NCI-H1436 (cell line): ENCODE measurements around the gene NEK1.

Experiments used
- DNase-seq: peaks from one replicate; lab custom pipeline; 2025; lab: John Stamatoyannopoulos, UW

Gene NEK1

DNA sequence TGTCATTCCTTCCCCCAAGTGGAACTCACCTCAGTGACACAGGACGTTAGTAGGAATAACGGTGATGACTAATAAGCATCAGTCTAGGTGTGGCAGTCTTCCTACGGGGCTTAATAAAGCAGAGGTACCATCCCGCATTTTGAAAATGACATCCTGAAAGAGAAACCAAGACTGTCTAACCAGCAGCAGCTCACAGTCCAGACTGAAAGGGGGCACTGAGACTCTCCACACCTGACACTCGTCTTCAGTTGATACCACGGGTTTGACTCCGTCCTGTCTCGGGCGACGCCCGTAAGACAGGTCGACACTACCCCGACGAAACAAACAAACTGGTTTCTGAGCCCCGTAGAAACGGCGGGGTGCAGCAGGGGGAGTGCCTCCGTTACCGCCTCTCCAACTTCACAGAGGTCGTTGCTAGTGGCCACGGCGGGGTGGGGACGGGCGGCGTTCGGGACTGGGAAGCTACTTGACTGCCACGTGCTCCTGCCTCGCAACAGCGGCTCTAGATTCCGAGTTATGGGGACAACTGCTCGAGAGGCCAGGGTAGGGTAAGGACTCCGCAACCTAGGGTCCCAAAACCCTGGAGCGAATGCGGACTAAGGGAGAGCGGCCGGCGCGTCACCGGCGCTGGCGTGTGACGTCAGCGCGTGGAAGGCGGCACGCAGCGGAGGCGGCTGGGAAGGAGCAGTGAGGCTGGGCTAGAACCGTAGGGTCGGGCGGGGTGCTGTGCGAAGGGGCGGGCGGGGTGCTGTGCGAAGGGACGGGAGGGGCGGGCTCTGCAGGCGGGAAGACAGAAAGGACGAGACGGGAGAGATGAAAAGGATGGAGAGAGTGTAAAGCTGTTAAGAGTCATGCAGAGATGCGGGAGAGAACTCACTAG is at the start of gene NEK1:
Gene NEK1, minus strand, starts transcription at position 593 of the 880 bp plus-strand sequence. CDS start 9,953 bp downstream, outside the sequence.
- DNase-seq = peak; percentile 88

- no peak for DNase-seq
These were observed 49.4 kb upstream of the NEK1 start for GRCh38 chr4:169661761-169662160.

- no peak for DNase-seq
These were observed 48.5 kb upstream of the NEK1 start for GRCh38 chr4:169660929-169661328.

DNA sequence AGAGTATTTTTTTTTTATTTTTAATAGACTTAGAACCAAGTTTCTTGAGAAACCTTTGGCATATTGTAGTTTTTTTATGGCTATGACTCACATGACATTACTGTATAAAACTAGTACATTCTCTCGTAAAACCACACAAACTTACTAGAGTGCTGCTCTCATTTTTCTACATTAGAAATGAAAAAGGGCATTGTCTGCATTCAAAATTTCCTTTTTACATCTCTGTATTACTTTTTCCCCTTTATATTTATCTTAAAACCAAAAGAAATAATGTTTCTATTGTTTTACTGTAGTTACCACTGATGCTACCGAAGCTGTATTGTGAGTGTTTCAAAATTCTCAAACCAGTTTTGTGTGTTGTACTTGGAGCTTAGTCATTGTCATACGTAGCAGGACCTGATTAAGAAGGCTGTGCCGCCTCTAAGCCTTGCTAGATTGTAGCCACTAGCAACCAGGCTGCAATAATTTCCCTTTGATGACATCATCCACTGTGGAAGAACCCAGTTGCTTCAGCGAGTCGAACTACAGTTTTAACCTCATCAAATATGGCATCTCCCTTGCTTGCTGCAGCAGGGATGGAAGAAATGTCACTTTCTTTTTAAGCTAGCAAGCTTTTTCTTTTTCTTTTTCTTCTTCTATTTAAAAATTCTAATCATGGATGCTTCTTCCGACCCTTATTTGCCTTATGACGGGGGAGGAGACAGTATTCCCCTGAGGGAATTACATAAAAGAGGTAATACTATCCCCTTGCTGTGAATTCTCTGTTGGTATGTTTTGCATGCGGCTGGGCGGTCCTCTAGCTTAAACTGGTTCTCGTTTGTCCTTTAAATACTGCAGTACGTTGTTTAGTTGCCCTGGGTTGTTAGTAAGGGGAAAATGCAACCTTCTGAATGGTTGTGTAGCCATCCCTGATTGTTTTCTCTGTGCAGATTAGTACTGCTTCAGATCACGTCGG is 47.6 kb upstream of the NEK1 start:
- peak; percentile 93 for DNase-seq

- DNase-seq = no peak
These were observed 46.8 kb upstream of the NEK1 start for GRCh38 chr4:169658975-169659715.

- DNase-seq = no peak
These were observed 45.8 kb upstream of the NEK1 start for GRCh38 chr4:169658196-169658595.

DNA sequence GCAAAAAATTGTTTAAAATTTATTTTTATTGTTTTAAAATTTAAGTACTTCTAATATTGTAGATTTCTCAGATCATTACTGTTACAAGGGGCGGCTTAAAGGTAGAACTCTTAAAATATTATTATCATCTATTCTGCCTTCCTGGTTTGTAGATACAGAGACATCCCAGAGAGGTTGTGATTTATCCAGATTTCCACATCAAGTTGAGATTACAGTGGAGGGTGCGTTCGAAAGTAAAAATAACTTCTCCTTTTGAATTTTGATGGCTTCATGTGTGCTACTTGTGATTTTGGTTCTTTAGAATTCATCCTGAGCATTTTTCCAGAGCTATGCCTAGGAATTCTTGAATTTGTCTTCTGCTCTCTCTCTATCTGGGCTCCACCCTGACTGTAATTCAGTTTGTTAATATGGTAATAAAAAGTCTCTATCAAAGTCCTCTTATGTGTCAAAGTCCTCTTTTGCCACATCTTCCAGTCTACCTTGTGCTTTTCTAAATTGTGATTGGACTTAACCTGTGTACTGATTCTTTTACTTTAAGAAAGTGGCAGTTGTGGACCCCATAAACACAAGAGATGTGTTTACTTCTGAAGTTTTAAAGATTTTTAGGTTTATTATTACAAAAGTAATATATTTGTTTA is 45.2 kb upstream of the NEK1 start:
- DNase-seq = no peak

DNA sequence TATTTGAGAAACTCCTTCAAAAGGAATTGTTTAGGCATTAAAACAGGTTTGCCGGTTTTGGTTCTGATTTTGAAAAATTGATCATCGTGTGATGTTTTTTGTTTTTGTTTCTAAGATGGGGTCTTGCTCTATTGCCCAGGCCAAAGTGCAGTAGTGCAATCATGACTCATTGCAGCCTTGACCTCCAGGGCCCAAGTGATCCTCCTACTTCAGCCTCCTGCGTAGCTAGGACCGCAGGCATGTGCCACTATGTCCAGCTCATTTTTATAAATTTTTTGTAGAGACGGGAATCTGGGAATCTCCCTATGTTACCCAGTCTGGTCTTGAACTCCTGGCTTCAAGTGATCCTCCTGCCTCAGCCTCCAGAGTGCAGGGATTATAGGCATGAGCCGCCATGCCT is 43.0 kb upstream of the NEK1 start:
- no peak for DNase-seq

DNA sequence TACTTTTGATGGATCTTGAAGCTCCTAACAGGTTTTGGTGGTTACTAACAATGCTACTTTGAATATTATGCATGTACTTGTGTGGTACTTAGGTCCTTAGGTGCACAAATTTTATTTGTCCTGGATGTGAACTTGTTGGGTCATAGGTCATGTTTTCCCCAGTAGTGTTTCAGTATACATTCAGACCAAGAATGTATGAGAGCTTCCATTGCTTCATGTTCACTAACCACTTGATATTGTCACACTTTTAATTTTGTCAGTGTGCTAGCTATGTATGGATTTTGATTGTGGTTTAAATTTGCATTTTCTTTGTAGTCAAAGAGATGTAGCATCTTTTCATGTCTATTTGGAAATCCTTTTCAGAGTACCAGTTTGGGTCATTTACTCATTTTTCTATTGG is 40.2 kb upstream of the NEK1 start:
- DNase-seq = no peak

DNA sequence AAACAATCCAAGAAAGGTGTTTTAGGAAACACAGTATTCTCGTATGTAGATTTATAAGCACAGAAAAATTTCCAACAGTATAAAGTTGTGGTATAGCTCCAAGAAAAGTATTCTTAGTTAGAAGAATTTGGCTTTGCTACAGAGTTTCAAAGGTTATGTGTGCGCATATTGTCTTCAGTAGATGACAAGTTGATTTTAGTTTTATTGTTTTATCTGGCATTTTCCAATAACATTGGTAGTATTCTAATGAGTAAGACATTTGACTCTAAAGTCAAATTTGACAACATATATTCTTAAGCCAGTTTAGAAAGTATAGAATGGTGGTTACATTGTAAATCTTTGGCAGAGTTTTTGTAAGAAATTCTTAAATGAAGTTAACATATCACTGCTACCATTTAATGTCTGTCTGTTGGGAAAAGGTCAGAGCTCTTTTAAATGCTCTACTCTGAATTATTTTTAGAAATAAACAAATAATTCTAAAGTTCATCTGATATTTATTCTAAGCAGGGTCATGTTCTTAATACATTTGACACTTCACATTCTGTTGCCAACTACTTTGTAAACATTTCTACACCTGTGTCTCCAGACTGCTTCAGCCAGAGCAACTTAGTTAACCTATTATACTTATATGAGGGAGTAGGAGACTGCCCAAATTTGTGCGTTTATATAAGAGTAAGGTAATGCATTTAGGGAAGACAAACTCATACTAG is 38.0 kb upstream of the NEK1 start:
- no peak for DNase-seq

DNA sequence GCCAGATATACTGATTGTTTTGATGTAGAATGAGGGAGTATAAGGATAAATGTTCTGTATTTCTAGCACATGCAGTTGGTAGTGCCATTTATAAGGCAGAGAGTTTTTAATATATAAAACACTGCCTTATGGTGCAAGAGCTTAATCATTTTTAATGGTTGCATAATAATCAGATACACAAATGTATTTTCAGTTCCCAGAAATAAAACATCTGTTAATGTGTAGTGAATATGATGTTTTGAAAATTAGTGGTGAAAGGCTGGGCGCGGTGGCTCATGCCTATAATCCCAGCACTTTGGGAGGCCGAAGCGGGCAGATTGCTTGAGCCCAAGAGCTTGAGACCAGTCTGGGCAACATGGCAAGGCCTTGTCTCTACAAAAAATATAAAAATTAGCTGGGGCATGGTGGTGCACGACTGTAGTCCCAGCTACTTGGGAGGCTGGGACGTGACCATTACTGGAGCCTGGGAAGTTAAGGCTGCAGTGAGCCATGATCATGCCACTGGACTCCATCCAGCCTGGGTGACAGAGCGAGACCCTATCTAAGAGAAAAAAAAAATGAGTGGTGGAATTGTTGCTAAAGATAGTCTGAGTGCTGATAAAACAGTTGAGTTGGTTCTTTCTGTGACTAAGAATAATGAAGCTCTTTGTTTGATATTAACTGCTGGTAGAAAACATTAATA is 37.3 kb upstream of the NEK1 start:
- DNase-seq = no peak

- DNase-seq = no peak
These were observed 33.2 kb upstream of the NEK1 start for GRCh38 chr4:169645627-169646026.

GRCh38 chr4:169644802-169645201 is 32.4 kb upstream of the NEK1 start:
- DNase-seq = no peak

DNA sequence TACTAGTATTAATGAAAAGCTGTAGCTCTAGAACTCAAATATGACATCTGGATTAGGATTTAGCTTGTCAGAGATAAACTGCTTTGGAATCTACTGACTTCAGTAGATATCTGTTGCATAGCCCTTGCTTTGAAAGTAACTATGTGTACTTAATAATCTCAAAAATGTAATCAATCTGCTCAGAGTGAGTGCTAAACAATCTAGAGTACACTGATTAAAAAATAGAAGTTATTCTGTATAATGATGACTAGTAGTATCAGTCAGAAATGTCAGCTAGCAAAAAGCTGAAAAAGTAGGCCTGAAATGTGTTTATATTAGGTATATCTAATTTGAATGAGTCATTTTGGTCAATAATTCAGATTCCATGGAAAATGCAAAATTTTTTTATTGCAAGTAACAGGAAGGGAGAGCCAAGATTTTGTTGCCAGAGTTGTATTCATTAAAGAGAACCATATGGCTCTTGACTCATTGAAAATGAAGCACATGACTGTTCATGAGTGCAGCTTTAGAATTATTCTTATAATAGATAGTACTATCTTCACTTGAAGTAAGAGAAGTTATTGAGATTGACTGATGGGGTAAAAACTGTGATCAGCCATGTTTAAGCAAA is 28.0 kb upstream of the NEK1 start:
- no peak for DNase-seq

DNA sequence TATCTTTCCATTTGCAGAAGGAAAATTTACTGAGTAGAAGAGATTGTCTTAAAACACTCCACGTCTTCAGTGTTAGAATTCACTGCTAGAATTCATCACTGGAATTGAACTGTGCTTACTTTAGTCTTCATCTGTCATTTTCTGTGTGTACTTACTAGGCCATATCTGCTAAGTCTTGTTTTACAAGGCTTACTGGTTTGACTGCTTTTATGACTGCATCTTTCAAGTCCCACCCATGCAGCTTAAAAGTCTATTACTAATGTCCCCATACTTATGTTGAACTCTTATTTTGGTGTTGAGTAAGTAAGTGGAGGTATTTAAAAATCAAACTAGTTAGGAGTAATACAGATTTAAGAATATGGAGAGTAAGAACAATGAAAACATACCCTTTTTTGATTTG is 22.6 kb upstream of the NEK1 start:
- no peak for DNase-seq

- no peak for DNase-seq
These were observed 20.5 kb upstream of the NEK1 start for GRCh38 chr4:169632896-169633295.

GRCh38 chr4:169630069-169630468 is 17.7 kb upstream of the NEK1 start:
- DNase-seq = no peak

DNA sequence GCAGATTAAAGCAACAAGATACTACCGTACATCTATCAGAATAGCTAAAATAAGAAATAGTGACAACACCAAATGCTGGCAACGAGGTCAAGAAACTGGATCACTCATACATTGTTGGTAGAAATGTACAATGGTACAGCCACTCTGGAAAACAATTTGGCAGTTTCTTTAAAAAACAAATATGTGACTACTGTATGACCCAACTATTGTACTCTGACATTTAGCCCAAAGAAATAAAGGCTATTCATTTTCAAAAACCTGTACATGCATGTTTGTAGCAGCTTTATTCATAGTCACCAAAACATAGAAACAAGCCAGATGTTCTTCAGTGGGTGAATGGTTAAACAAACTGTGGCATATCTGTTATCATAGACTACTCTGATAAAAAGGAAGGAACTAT is 16.2 kb upstream of the NEK1 start:
- no peak for DNase-seq

DNA sequence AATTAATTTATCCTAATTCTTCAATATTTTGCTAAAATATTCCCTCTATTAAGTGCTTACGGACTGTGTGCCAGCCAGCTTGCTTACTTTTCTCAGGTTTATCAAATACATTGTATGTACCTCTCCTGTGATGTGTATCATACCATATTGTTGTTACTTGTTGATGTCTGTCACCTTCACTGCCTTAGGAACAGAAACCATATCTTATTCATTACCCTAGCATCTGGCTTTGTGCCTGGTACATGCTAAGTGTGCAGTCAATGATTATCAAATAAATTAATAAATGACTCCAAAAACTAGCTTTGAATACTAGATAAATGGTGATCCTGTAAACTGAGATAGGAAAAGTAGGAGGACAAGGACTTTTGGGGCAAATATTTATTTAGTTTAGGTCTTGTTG is 14.9 kb upstream of the NEK1 start:
- DNase-seq = no peak
